C4-2B (cell line): Measurements from ENCODE around the gene URAD.
A peak's percentile ranks its signal among the peaks of the same experiment; 100 is the strongest.

Source experiments
- H3K27ac ChIP-seq: fragments of 450-650 bp; 2 replicates; pipeline ENCODE4 v1.5.1; 2017
- ZFX ChIP-seq: fragments of 450-650 bp; IDR thresholded peaks from 2 replicates; pipeline ENCODE4 v1.6.1; 2017
- TF ChIP-seq, protein P1 (sequence below): fragments of 450-650 bp; conservative IDR thresholded peaks from 2 replicates; pipeline ENCODE4 v1.5.1; 2017; ENCODE audit warnings: mild to moderate bottlenecking

URAD gene

DNA sequence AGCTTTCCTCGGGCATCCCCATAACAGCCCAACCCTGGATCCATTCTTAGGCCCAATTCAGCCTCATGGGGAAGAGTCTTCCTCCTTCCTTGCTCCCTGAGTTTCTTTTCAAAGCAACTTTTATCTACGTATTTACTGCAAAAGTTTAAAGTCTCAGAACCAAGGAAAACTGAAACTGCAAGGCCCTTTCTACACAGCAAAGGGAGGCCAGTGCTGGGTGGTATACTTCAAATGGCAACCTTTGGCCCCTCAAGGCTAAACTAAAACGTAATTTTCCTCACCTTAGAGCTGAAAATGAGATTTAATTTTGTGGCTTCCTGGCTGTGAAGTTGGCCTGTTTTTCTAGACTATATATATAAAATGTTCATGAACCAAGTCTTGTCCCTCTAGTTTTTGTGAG is 25.0 kb downstream of the URAD start:
- TF ChIP-seq, protein P1, sequence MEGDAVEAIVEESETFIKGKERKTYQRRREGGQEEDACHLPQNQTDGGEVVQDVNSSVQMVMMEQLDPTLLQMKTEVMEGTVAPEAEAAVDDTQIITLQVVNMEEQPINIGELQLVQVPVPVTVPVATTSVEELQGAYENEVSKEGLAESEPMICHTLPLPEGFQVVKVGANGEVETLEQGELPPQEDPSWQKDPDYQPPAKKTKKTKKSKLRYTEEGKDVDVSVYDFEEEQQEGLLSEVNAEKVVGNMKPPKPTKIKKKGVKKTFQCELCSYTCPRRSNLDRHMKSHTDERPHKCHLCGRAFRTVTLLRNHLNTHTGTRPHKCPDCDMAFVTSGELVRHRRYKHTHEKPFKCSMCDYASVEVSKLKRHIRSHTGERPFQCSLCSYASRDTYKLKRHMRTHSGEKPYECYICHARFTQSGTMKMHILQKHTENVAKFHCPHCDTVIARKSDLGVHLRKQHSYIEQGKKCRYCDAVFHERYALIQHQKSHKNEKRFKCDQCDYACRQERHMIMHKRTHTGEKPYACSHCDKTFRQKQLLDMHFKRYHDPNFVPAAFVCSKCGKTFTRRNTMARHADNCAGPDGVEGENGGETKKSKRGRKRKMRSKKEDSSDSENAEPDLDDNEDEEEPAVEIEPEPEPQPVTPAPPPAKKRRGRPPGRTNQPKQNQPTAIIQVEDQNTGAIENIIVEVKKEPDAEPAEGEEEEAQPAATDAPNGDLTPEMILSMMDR = no peak
- TF ChIP-seq ZFX = no peak
- H3K27ac ChIP-seq = no peak overlapping the region

DNA sequence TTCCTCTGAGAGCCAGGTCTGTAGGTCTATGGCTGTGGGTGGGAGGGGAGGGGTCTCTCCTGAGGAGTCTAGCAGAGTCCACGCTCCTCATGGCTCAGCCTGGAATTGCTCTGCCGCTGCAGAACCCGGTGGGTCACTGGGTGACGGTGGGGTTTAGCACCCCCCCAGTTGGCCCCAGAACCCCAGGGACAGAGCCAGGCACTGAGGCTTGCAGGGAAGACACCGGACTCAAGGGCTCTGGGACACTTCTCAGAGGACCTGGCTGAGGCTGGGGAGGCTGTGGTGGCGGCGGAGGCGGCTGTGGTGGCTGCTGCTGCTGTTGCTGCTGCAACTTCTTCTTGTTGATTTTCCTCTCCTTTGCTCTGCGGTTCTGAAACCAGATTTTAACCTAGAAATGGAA is 25.5 kb downstream of the URAD start:
- H3K27ac ChIP-seq = no peak overlapping the region
- TF ChIP-seq, protein P1 = no peak
- no peak for TF ChIP-seq ZFX

GRCh38 chr13:27962128-27962841 is 26.2 kb downstream of the URAD start:
- no peak for TF ChIP-seq ZFX
- TF ChIP-seq, protein P1 = no peak
- no peak overlapping the region for H3K27ac ChIP-seq

GRCh38 chr13:27961227-27962085 is 27.0 kb downstream of the URAD start:
- TF ChIP-seq, protein P1 = no peak
- TF ChIP-seq ZFX = no peak
- peak overlapping the region; percentile 35 for H3K27ac ChIP-seq

GRCh38 chr13:27960362-27961226 is 27.9 kb downstream of the URAD start:
- H3K27ac ChIP-seq = peak overlapping the region; percentile 35
- TF ChIP-seq, protein P1 = no peak
- no peak for TF ChIP-seq ZFX

- H3K27ac ChIP-seq = peak overlapping the region; percentile 35
- TF ChIP-seq ZFX = no peak
- TF ChIP-seq, protein P1 = no peak
These were observed 28.5 kb downstream of the URAD start for GRCh38 chr13:27959976-27960361.
